Measurements from ENCODE around the gene RAD23A. TPM values are rescaled to one million over a fixed set of nuclear protein-coding genes. Genes with fewer than 3 reads are reported as not detected.

The RAD23A gene
- total RNA-seq, 2 donors from 2014 or later: 78.5 to 121 TPM

DNA sequence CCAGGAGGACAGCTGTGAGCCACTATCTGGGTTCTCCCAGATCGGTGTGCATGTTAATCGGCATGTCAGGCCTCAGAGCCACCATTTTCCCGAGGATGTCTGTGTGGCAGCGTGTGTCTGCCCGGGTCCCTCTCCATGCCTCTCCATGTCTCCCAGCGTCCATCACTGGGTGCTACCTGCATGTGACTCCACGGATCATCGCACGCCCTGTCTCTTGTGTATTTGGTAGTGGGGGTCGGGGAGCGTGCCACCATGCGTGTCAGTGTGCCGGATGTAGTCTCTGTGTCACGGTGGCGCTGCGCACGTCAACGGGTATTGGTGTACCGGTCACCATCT lies 55.5 kb downstream of the RAD23A start:
- Histone ChIP-seq H3K9ac (ENCODE audit: low read depth in 2 of 2, low read length in 2 of 2) (peak overlapping the region; percentile 12 to 13), H3K4me1 (no peaks in the 10 kb centered on the region), H3K36me3 (no peaks in the 10 kb centered on the region), H3K27ac (peak overlapping the region; percentile 61), H3K9me3 (no peaks in the 10 kb centered on the region), H3K4me3 (no peak overlapping the region), H3K27me3 (no peaks in the 10 kb centered on the region)
- intact Hi-C loops (cut with DNase I): no loop called here
- no peak for DNase-seq
- TF ChIP-seq, protein P1, sequence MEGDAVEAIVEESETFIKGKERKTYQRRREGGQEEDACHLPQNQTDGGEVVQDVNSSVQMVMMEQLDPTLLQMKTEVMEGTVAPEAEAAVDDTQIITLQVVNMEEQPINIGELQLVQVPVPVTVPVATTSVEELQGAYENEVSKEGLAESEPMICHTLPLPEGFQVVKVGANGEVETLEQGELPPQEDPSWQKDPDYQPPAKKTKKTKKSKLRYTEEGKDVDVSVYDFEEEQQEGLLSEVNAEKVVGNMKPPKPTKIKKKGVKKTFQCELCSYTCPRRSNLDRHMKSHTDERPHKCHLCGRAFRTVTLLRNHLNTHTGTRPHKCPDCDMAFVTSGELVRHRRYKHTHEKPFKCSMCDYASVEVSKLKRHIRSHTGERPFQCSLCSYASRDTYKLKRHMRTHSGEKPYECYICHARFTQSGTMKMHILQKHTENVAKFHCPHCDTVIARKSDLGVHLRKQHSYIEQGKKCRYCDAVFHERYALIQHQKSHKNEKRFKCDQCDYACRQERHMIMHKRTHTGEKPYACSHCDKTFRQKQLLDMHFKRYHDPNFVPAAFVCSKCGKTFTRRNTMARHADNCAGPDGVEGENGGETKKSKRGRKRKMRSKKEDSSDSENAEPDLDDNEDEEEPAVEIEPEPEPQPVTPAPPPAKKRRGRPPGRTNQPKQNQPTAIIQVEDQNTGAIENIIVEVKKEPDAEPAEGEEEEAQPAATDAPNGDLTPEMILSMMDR (IDR thresholded peaks at IDR 0.05): no peak

DNA sequence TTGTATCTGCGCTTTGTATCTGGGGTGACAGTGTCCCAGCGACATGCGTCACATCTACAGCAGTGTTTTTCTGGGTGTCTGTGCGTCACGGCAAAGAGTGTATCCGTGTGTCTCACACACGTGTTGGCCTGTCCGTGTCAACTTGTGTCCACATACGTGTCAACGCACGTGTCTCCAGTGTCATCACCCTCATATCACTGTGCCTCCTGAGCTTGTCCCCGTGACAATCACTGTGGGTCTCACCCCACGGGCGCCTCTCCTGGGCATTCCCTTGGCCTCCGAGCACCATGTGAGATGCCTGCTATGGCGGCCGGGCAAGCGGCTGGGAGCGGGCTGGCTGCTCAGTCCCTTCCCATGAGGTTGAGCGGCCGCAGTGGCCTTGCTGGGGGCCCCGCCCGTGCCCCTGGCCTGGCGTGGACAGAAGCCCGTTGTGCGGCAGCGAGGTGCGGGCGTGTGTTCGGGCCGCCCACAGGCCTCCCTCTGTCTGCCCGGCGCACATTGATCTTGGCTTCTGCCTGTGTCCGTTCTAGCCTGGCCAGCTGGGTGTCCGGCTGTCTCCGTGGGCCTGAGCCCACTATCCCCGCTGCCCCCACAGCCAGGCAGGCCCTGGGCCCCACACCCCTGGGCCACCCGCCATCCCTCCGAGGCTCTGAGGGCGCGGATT lies 56.0 kb downstream of the RAD23A start:
- intact Hi-C loops (cut with DNase I): no loop called here
- Histone ChIP-seq H3K9ac (ENCODE audit: low read depth in 2 of 2, low read length in 2 of 2) (peak overlapping the region; percentile 12 to 13), H3K4me3 (no peak overlapping the region), H3K9me3 (no peaks in the 10 kb centered on the region), H3K27me3 (no peaks in the 10 kb centered on the region), H3K27ac (peak overlapping the region; percentile 61), H3K36me3 (no peaks in the 10 kb centered on the region), H3K4me1 (no peaks in the 10 kb centered on the region)
- DNase-seq: no peak
- TF ChIP-seq, protein P1 (IDR thresholded peaks at IDR 0.05): no peak

DNA sequence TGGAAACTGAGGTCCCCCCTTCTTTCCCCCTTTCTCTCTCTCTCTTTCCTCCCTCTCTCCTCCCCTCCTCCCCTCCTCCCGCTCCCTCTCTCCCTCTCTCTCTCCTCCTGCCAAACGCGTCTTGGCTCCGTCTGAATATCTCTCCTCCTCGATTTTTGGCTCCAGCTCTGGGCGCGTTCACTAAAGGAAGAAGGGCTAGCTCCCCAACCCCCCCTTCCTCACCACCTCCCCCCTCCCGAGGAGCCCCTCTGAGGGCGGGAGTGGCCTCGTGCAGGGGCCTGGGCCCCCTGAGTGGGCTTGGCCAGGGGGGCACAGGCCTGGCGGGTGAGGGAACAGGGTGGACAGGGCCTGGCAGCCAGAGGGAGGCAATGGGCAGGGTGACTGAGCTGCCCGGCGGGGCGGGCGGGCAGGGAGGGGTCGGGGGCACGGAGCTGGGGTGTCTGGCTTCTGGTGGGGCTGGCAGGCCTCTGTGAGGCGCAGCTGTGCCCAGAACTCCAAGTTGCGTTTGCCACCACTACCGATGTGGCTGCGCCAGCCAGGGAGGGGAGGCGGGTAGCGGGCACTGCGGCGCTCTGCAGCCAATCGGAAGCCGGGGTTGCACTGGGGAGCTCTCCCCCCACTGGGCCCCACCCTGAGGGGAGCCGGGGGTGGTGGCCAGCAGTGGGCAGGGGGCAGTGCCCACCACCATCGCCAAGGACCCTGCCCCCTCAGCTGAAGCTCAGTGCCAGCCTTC lies 56.7 kb downstream of the RAD23A start:
- H3K9me3 ChIP-seq: no peaks in the 10 kb centered on the region
- H3K27me3 ChIP-seq: no peaks in the 10 kb centered on the region
- no peak overlapping the region for H3K9ac ChIP-seq (ENCODE audit: low read depth in 2 of 2, low read length in 2 of 2)
- TF ChIP-seq, protein P1 (IDR thresholded peaks at IDR 0.05): no peak
- DNase-seq: no peak
- intact Hi-C loops (cut with DNase I): no loop called here
- no peaks in the 10 kb centered on the region for H3K36me3 ChIP-seq
- H3K4me1 ChIP-seq: no peaks in the 10 kb centered on the region
- H3K4me3 ChIP-seq: no peak overlapping the region
- H3K27ac ChIP-seq: peak overlapping the region; percentile 61

DNA sequence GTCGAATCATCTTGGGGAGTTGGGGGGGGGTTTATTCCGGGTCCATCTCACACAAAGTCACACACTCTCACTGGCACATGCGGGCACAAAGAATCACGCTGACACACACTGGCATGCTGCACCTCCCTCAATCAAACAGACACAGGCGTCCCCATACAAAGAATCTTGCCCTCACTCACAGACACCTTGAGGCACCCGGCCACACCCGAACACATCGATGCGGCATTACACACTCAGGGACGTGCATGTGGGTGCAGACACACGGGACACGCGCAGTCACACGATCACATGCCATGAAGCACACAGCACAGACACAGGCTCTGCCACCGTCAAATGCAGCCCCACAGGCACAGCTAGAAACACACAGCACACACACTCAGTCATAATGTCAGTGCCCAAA lies 57.4 kb downstream of the RAD23A start:
- peak; percentile 19 for DNase-seq
- Histone ChIP-seq H3K27me3 (no peaks in the 10 kb centered on the region), H3K9me3 (no peaks in the 10 kb centered on the region), H3K9ac (ENCODE audit: low read depth in 2 of 2, low read length in 2 of 2) (no peak overlapping the region), H3K27ac (no peak overlapping the region), H3K4me1 (no peaks in the 10 kb centered on the region), H3K36me3 (no peaks in the 10 kb centered on the region), H3K4me3 (no peak overlapping the region)
- TF ChIP-seq, protein P1 (IDR thresholded peaks at IDR 0.05): no peak
- intact Hi-C loops (cut with DNase I): no loop called here

Small RNAs within 50 kb of the gene (microRNA-seq; reads per million reads assigned to microRNA genes)
- gene MIR5695 (not detected), gene MIR6515 (2.2 reads per million)

Other genes with a start within 250 kb of the RAD23A start
- 10 to 100 TPM in 1 of 2 donors, 1 to 10 TPM in 1; 6.5 to 10.3 TPM for gene FBXW9, start 249.2 kb upstream of the RAD23A start, total RNA-seq
- gene TNPO2, start 221.9 kb upstream of the RAD23A start, total RNA-seq: 10 to 100 TPM; 46.7 to 65.5 TPM
- 100 to 1,000 TPM; 130 to 217 TPM for gene TRIR, start 211.2 kb upstream of the RAD23A start, total RNA-seq
- 10 to 100 TPM; 53.6 to 77.2 TPM for gene GET3, start 208.4 kb upstream of the RAD23A start, total RNA-seq
- gene BEST2, start 194.1 kb upstream of the RAD23A start, total RNA-seq: 10 to 100 TPM; 12.1 to 22.6 TPM
- gene HOOK2, start 170.3 kb upstream of the RAD23A start, total RNA-seq: 10 to 100 TPM; 54.8 to 72.0 TPM
- gene JUNB, start 154.4 kb upstream of the RAD23A start, total RNA-seq: 100 to 1,000 TPM; 113 to 173 TPM
- gene PRDX2, start 144.1 kb upstream of the RAD23A start, total RNA-seq: 100 to 1,000 TPM; 347 to 417 TPM
- gene THSD8, start 143.8 kb upstream of the RAD23A start, total RNA-seq: 10 to 100 TPM in 1 of 2 donors, 1 to 10 TPM in 1; 6.5 to 18.5 TPM
- 10 to 100 TPM in 1 of 2 donors, 1 to 10 TPM in 1; 8.8 to 44.8 TPM for gene RNASEH2A, start 139.3 kb upstream of the RAD23A start, total RNA-seq
- under 1 TPM in 1 of 2 donors, not detected in 1; 0.35 TPM for gene RTBDN, start 111.3 kb upstream of the RAD23A start, total RNA-seq
- 1 to 10 TPM in 1 of 2 donors, under 1 TPM in 1; 0.42 to 1.4 TPM for gene MAST1, start 107.3 kb upstream of the RAD23A start, total RNA-seq
- 10 to 100 TPM; 29.0 to 33.5 TPM for gene DNASE2, start 64.4 kb upstream of the RAD23A start, total RNA-seq
- gene KLF1, start 58.7 kb upstream of the RAD23A start, total RNA-seq: under 1 TPM in 1 of 2 donors, not detected in 1; 0.25 TPM
- 10 to 100 TPM; 21.1 to 39.2 TPM for gene GCDH, start 54.7 kb upstream of the RAD23A start, total RNA-seq
- under 1 TPM in 1 of 2 donors, not detected in 1; 0.32 TPM for gene SYCE2, start 26.6 kb upstream of the RAD23A start, total RNA-seq
- 100 to 1,000 TPM in 1 of 2 donors, 10 to 100 TPM in 1; 46.9 to 111 TPM for gene FARSA, start 12.2 kb upstream of the RAD23A start, total RNA-seq
- gene CALR, start 7.3 kb upstream of the RAD23A start, total RNA-seq: 1,000 to 10,000 TPM in 1 of 2 donors, 100 to 1,000 TPM in 1; 682 to 1,848 TPM
- gene GADD45GIP1, start 11.4 kb downstream of the RAD23A start, total RNA-seq: 10 to 100 TPM; 16.1 to 41.9 TPM
- under 1 TPM; 0.19 to 0.27 TPM for gene DAND5, start 23.7 kb downstream of the RAD23A start, total RNA-seq
- 10 to 100 TPM; 70.9 to 73.8 TPM for gene NFIX, start 49.6 kb downstream of the RAD23A start, total RNA-seq
- 1 to 10 TPM; 3.6 to 4.5 TPM for gene LYL1, start 157.0 kb downstream of the RAD23A start, total RNA-seq
- 10 to 100 TPM; 17.5 to 40.1 TPM for gene TRMT1, start 170.9 kb downstream of the RAD23A start, total RNA-seq
- 100 to 1,000 TPM in 1 of 2 donors, 10 to 100 TPM in 1; 56.7 to 119 TPM for gene NACC1, start 172.4 kb downstream of the RAD23A start, total RNA-seq
- 10 to 100 TPM; 51.0 to 78.2 TPM for gene STX10, start 204.5 kb downstream of the RAD23A start, total RNA-seq
- gene IER2, start 204.5 kb downstream of the RAD23A start, total RNA-seq: 100 to 1,000 TPM in 1 of 2 donors, 10 to 100 TPM in 1; 83.4 to 116 TPM

Measured in colonic mucosa (tissue), 4 donors.